Panc1 (cell line): ENCODE measurements around the gene SLC16A5. TPM values are rescaled to one million over a fixed set of nuclear protein-coding genes. Genes with fewer than 3 reads are reported as not detected.

ENCODE experiments used
- ATAC-seq: fragments of 200-7000 bp; cut with Tn5 transposase; 2 replicates; pipeline ENCODE4 v1.9.1; 2020; ENCODE audit warnings: mild to moderate bottlenecking, moderate library complexity
- BruUV-seq: library from RNA; stranded (reverse); fragments of 400-500 nt; replicated peaks from 2 replicates; lab custom pipeline; 2021; lab: Mats Ljungman, UMichigan
- CTCF ChIA-PET: fragments of 300-600 bp; sonication (Branson Sonifier 250); formaldehyde crosslinking; loops from one replicate; lab custom pipeline; 2022; ENCODE audit warnings: antibody characterized with exemption; lab: Charles Lee
- POLR2A ChIA-PET: fragments of 300-600 bp; sonication (Branson Sonifier 250); formaldehyde crosslinking; loops from one replicate; lab custom pipeline; 2022; ENCODE audit warnings: antibody characterized with exemption; lab: Charles Lee
- DNase-seq: peaks from one replicate; pipeline ENCODE4 v3.0.0-alpha.2; 2010; ENCODE audit warnings: low read depth, low spot score
- H3K27ac ChIP-seq: 2 replicates; pipeline ENCODE4 v1.5.1; 2011; ENCODE audit warnings: mild to moderate bottlenecking, low read length, inconsistent platforms
- H3K27me3 ChIP-seq: fragments of 200-500 bp; sonication (Bioruptor generic); 2 replicates; pipeline ENCODE4 v1.6.0; 2014; ENCODE audit warnings: low read length, inconsistent platforms; ENCODE audit not compliant: control insufficient read depth, insufficient read depth
- H3K36me3 ChIP-seq: fragments of 200-500 bp; sonication (Bioruptor generic); 2 replicates; pipeline ENCODE4 v1.5.1; 2014; ENCODE audit warnings: inconsistent platforms, mild to moderate bottlenecking, low read length, moderate library complexity; ENCODE audit not compliant: control insufficient read depth, insufficient read depth
- H3K4me1 ChIP-seq: 2 replicates; pipeline ENCODE4 v1.5.1; 2011; ENCODE audit warnings: inconsistent platforms, mild to moderate bottlenecking, low read length, moderate library complexity; ENCODE audit not compliant: control insufficient read depth, insufficient read depth
- H3K4me3 ChIP-seq, 2 experiments: 2 replicates each; pipeline ENCODE4 v1.5.1; 2011 to 2012; ENCODE audit warnings: low read depth in 2 of 2, low read length in 2 of 2, mild to moderate bottlenecking in 2 of 2, inconsistent platforms in 1 of 2, moderate library complexity in 1 of 2
- H3K9me3 ChIP-seq: fragments of 200-500 bp; sonication (Bioruptor generic); 2 replicates; pipeline ENCODE4 v1.5.1; 2014; ENCODE audit warnings: low read depth, mild to moderate bottlenecking, inconsistent platforms, low read length, moderate library complexity; ENCODE audit not compliant: control insufficient read depth, insufficient read depth
- POLR2AphosphoS5 ChIP-seq: IDR thresholded peaks from 2 replicates; pipeline ENCODE4 v1.6.1; 2012; ENCODE audit warnings: mild to moderate bottlenecking, low read depth, low read length, moderate library complexity
- SIN3A ChIP-seq: IDR thresholded peaks from 2 replicates; pipeline ENCODE4 v1.6.1; 2012; ENCODE audit warnings: low read depth, mild to moderate bottlenecking, low read length, moderate library complexity, borderline replicate concordance; ENCODE audit not compliant: insufficient read depth
- TCF7L2 ChIP-seq: IDR thresholded peaks from 2 replicates; pipeline ENCODE4 v1.6.1; 2011; ENCODE audit warnings: mild to moderate bottlenecking, low read depth, low read length, inconsistent platforms
- in situ Hi-C: cut with HindIII; loops from 2 replicates; pipeline ENCODE4 v1.10.0; 2016; ENCODE audit warnings: low sequenced_read_pairs, low pct_unique_long_range_greater_than_20kb
- intact Hi-C: fragments of 100-400 bp; cut with micrococcal nuclease; formaldehyde crosslinking; loops from one replicate; pipeline ENCODE4 v1.10.0; 2022; ENCODE audit not compliant: unreplicated experiment
- total RNA-seq: library from RNA; stranded (reverse); gene quantifications from one replicate; pipeline ENCODE4 v1.2.1, GENCODE V29; 2021; ENCODE audit not compliant: unreplicated experiment
- TF ChIP-seq, protein P1 (sequence below), 2 experiments: IDR thresholded peaks; 2 replicates each; pipeline ENCODE4 v1.6.1; 2011 to 2012; ENCODE audit warnings: low read depth in 2 of 2, control low read depth in 1 of 2, low read length in 1 of 2, mild to moderate bottlenecking in 1 of 2, moderate library complexity in 1 of 2; ENCODE audit not compliant: insufficient read depth in 1 of 2
- TF ChIP-seq, protein P2 (sequence below): fragments of 450-650 bp; IDR thresholded peaks from 2 replicates; pipeline ENCODE4 v1.5.1; 2017; ENCODE audit warnings: mild to moderate bottlenecking

The SLC16A5 gene
- total RNA-seq, 1 experiment from 2014 or later = 46.6 TPM

DNA sequence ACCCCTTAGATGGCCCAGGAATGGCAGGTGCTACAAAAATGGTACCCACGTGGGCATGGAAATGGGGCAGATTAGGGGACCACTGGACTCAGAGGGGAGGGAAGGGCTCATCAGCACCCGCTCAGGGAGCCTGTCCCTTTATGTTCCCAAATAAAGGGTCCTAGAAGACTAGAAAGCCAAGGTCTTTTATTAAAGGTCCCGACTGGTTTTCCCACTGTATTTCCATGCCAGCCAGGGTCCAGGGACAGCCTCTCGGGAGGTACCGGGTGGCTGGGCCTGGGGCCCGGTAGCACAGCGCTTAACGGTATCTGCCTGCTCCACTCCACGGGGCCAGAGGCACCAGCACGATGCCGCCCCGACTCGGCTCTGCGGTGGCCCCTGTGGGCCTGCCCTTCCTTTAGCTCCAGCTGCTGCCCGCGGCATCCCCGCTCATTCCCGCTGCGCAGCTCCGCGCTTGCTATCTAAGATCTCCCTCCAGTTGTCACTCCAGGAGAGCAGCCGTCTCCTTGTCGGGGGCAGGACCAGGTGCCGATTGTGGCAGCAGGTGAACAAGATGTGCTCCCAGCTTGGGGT is 42.4 kb downstream of the SLC16A5 start:
- intact Hi-C loops (no loop called here), in situ Hi-C loops (no loop called here)

DNA sequence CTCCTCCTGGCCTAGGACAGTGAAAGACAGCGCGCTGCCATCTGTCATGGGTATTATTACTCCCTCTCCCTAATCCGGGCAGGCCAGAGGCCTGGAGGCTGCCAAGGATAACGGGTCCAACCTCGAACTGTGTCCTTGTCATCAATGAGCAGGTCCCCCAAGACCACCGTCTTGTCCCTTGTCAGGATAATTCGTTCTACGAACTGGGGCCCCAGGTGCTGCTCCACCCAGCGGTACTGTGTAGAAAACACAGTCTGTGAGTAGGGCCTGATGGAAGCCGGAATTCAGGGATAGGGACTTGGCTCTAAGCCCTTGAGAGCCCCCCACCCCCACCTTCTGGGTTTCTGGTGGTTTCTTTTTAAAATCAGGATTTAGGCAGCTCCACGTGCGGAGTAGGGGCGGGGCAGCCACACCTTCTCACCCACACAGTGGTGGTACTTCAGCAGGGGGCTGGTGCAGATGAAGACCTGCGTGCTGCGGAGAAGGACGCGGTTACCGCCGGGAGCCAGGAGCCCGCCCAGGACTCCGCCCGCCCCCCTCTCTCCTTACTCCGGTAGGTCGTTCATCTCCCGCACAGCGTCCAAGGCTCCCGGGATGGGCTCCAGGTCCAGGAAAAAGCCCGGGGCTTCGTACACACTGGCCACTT is 43.0 kb downstream of the SLC16A5 start:
- BruUV-seq = TSS peak; percentile 84
- intact Hi-C loops = no loop called here

More for the DNA sequence above, 42.4 kb downstream of the SLC16A5 start:
- Histone ChIP-seq H3K4me3 (peak overlapping the region; percentile 72 to 83), H3K4me1 (peaks cover 27% of the 10 kb centered on the region), H3K9me3 (no peaks in the 10 kb centered on the region), H3K36me3 (peaks cover 3% of the 10 kb centered on the region; the same call in 1 of the 2 replicates), H3K27me3 (no peaks in the 10 kb centered on the region), H3K27ac (peak overlapping the region; percentile 93)
- ChIA-PET POLR2A (interaction anchor here (0.6 kb wide), 3 partner anchors 66 to 292 kb away, joined by 5 to 8 read pairs (median 5); no protein-coding TSS in a partner anchor), CTCF (interaction anchor here (1.4 to 2.8 kb wide), 2 partner anchors 16 to 19 kb away, joined by 5 to 12 read pairs; no protein-coding TSS in a partner anchor)
- TF ChIP-seq, protein P1, sequence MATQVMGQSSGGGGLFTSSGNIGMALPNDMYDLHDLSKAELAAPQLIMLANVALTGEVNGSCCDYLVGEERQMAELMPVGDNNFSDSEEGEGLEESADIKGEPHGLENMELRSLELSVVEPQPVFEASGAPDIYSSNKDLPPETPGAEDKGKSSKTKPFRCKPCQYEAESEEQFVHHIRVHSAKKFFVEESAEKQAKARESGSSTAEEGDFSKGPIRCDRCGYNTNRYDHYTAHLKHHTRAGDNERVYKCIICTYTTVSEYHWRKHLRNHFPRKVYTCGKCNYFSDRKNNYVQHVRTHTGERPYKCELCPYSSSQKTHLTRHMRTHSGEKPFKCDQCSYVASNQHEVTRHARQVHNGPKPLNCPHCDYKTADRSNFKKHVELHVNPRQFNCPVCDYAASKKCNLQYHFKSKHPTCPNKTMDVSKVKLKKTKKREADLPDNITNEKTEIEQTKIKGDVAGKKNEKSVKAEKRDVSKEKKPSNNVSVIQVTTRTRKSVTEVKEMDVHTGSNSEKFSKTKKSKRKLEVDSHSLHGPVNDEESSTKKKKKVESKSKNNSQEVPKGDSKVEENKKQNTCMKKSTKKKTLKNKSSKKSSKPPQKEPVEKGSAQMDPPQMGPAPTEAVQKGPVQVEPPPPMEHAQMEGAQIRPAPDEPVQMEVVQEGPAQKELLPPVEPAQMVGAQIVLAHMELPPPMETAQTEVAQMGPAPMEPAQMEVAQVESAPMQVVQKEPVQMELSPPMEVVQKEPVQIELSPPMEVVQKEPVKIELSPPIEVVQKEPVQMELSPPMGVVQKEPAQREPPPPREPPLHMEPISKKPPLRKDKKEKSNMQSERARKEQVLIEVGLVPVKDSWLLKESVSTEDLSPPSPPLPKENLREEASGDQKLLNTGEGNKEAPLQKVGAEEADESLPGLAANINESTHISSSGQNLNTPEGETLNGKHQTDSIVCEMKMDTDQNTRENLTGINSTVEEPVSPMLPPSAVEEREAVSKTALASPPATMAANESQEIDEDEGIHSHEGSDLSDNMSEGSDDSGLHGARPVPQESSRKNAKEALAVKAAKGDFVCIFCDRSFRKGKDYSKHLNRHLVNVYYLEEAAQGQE (IDR thresholded peaks at IDR 0.05; ENCODE audit: insufficient read depth in 1 of 2, low read depth in 2 of 2, low read length in 1 of 2) = no peak
- TF ChIP-seq POLR2AphosphoS5 (no peak; the same call in 1 of the 2 replicates), TCF7L2 (no peak), SIN3A (no peak)
- TF ChIP-seq, protein P2, sequence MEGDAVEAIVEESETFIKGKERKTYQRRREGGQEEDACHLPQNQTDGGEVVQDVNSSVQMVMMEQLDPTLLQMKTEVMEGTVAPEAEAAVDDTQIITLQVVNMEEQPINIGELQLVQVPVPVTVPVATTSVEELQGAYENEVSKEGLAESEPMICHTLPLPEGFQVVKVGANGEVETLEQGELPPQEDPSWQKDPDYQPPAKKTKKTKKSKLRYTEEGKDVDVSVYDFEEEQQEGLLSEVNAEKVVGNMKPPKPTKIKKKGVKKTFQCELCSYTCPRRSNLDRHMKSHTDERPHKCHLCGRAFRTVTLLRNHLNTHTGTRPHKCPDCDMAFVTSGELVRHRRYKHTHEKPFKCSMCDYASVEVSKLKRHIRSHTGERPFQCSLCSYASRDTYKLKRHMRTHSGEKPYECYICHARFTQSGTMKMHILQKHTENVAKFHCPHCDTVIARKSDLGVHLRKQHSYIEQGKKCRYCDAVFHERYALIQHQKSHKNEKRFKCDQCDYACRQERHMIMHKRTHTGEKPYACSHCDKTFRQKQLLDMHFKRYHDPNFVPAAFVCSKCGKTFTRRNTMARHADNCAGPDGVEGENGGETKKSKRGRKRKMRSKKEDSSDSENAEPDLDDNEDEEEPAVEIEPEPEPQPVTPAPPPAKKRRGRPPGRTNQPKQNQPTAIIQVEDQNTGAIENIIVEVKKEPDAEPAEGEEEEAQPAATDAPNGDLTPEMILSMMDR = no peak
- ATAC-seq (no peak), DNase-seq (no peak)
- no TSS peak for BruUV-seq

More for the DNA sequence above, 43.0 kb downstream of the SLC16A5 start:
- Histone ChIP-seq H3K4me3 (peak overlapping the region; percentile 72 to 83), H3K9me3 (no peaks in the 10 kb centered on the region), H3K27me3 (no peaks in the 10 kb centered on the region), H3K4me1 (peaks cover 25% of the 10 kb centered on the region), H3K36me3 (peaks cover 3% of the 10 kb centered on the region; the same call in 1 of the 2 replicates), H3K27ac (peak overlapping the region; percentile 93)
- in situ Hi-C loops = no loop called here
- ATAC-seq (peak; percentile 65), DNase-seq (no peak)
- ChIA-PET CTCF (interaction anchor here (0.6 to 2.8 kb wide), 4 partner anchors 17 to 61 kb away, joined by 4 to 12 read pairs (median 4); no protein-coding TSS in a partner anchor), POLR2A (interaction anchor here (0.6 to 0.7 kb wide), 3 partner anchors 14 to 292 kb away, joined by 3 to 5 read pairs (median 5); no protein-coding TSS in a partner anchor)
- TF ChIP-seq POLR2AphosphoS5 (peak; percentile 2; the same call in 1 of the 2 replicates), SIN3A (peak; percentile 36; the same call in 1 of the 2 replicates), TCF7L2 (no peak)
- TF ChIP-seq, protein P2 = peak; percentile 67
- TF ChIP-seq, protein P1 (IDR thresholded peaks at IDR 0.05; ENCODE audit: insufficient read depth in 1 of 2, low read depth in 2 of 2, low read length in 1 of 2) = no peak
